GM12891 (cell line): ENCODE measurements around the gene GAREM1.

Experiments
- POLR2A ChIP-seq: IDR thresholded peaks from 2 replicates; pipeline ENCODE4 v1.6.1; 2011; ENCODE audit warnings: low read depth, low read length, control low read depth
- POLR2AphosphoS5 ChIP-seq: IDR thresholded peaks from 2 replicates; pipeline ENCODE4 v1.6.1; 2011; ENCODE audit warnings: low read depth, low read length, control low read depth
- POU2F2 ChIP-seq: IDR thresholded peaks from 2 replicates; pipeline ENCODE4 v1.6.1; 2011; ENCODE audit warnings: low read depth, mild to moderate bottlenecking, control low read depth, low read length, moderate library complexity
- TAF1 ChIP-seq: IDR thresholded peaks from 2 replicates; pipeline ENCODE4 v1.6.1; 2011; ENCODE audit warnings: low read depth, low read length, control low read depth

DNA sequence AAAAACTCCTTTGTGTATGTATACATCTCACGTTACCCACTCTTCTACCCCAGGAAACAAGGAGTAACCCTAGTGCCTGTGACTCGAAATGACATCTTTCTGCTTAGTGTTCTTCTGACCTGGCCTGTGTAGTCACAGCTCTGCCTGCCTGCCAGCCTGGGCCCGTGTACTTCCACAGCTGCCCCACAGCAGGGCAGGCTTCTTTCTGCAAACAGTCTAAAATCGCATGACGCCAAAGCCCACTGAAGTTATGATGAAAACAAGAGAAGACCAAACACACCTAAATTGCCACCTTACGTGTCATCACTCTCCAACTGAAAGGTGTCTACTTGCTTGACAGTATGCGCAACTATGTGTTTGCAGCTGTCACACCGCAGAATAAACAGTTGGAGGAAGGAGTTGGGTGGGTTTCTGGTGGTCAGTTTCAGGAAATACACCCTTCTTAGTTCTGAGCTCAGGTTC lies 1.5 kb downstream of the GAREM1 start:
- TF ChIP-seq POLR2AphosphoS5 (no peak), POLR2A (no peak), POU2F2 (no peak), TAF1 (no peak)
